Measurements from ENCODE around the gene PPP1R36. TPM values are rescaled to one million over a fixed set of nuclear protein-coding genes. Genes with fewer than 3 reads are reported as not detected.
A peak's percentile ranks its signal among the peaks of the same experiment; 100 is the strongest.

The PPP1R36 gene
- polyA plus RNA-seq, 2 of the 4 experiments (the other 2 are of a cell fraction), result 0.47 to 0.48 TPM

DNA sequence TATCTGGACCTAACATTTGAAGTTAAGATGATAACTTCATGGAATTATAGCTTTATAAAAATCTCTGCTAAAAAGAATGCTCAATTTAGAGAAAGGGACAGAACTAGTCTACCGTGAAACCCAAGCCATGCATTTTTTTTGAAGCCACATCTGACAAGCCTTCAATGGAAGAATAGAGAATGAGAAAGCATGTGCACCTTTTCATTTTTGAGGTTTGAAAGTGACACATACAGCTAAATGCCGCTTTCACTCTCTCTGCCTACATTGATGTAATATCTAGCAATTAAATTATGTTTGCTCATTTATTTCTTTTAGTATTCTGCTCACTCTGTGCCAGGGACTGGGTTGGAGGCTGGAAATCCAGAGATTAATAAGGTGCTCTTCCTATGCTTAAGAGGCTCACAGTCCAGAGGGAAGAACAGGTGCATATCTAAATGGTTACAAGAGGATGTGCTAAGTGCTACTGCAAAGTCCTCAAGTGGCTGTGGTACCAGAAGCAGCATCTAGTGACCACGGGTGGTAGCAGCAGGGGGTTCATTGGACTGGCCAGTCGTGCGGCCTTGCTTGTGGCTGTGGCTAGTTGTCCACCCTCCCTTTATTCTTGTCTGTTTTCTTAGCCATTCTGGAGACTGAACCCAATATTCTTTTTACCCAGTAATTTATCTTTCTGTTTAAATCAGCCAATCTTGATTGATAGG lies 60.4 kb downstream of the PPP1R36 start:
- FAIRE-seq (no peak), DNase-seq (ENCODE audit: low read depth in 1 of 2, low spot score in 1 of 2) (no peak)
- POLR2A ChIA-PET, result no interaction called here

DNA sequence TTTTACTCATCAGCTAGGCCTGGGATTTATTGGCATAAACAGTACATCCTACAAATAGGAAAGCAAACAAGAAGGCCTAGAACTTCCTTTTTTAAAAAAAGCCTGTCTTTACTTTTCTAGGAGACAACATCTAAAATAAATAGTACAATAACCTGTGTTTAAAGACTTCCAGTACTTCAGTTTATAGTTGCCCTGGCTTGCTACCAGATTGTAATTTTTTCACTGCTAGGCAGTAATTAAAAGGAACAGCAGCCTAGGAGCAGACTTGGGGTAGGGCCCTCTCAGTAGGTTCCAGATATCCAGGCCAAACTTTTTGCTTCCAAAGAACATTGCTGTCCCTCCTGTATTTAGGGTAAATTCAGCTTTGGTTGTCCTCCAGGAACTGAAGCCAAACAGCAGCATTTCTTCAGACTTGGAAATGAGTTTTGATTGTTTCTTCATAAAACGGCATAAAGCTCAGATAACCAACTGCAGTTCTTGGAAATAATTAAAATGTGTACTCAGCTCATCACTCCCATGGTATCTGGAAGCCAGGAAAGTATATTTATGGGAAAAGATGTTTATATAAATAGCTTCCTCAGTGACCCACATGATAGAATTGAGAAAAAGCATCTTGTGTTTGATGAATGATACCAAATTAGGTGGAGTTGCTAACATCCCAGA lies 61.7 kb downstream of the PPP1R36 start:
- ATAC-seq, result no peak
- H3K27ac ChIP-seq, result peak overlapping the region; percentile 46 to 76

More for the DNA sequence above, 60.4 kb downstream of the PPP1R36 start:
- no peak for TF ChIP-seq FOXS1 (CRISPR knock-in tag; IDR thresholded peaks at IDR 0.05)
- TF ChIP-seq ZSCAN20 (CRISPR knock-in tag; IDR thresholded peaks at IDR 0.05), result no peak
- TF ChIP-seq POLR2A (IDR thresholded peaks at IDR 0.05; ENCODE audit: low read length), result no peak
- no peak for TF ChIP-seq HOXB13 (CRISPR knock-in tag; IDR thresholded peaks at IDR 0.05; ENCODE audit: low read depth)
- no peak for TF ChIP-seq HOXB5 (CRISPR knock-in tag; IDR thresholded peaks at IDR 0.05)
- no peak for TF ChIP-seq FOSB (CRISPR knock-in tag; IDR thresholded peaks at IDR 0.05)
- TF ChIP-seq TP53 (CRISPR knock-in tag; IDR thresholded peaks at IDR 0.05), result no peak
- no peak for TF ChIP-seq HOXA7 (CRISPR knock-in tag; IDR thresholded peaks at IDR 0.05)
- TF ChIP-seq SMC3 (IDR thresholded peaks at IDR 0.05), result no peak
- no peak for TF ChIP-seq ZNF302 (CRISPR knock-in tag; IDR thresholded peaks at IDR 0.05)
- TF ChIP-seq HEYL (CRISPR knock-in tag; IDR thresholded peaks at IDR 0.05), result no peak
- Histone ChIP-seq H3K4me1 (peaks cover 21% of the 10 kb centered on the region), H3K4me2 (no peak overlapping the region), H3K4me3 (no peak overlapping the region), H3K27ac (peak overlapping the region in 1 of 2 experiments; percentile 7; a peak in 1 of 6 replicates), H3K9me3 (no peaks in the 10 kb centered on the region)
- CTCF ChIA-PET, result interaction anchor here (0.6 to 2.3 kb wide), 3 partner anchors 26 to 70 kb away, joined by 3 to 14 read pairs (median 3); partner anchors contain the start of gene HSPA2
- WGBS (ENCODE audit: missing lambda C conversion rate), result 92% methylated on average over 5 of the region's 5 CpGs
- ATAC-seq, result no peak

DNA sequence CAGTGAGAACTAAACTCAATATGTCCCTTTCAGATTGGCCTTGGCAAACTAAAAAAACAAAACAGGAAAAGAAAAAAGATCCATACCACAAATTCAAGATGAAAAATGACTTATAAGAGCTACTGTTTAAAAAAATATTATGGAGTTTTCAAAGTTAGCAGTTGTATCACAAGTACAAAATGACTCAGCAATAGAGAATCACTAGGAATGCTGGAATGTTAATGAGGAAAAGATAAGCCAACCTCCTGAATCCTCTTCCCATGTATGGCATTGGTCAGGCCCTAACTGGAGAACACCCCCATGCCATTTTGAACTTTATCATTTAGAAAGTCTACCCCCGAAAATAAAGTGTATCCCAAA lies 62.2 kb downstream of the PPP1R36 start:
- Histone ChIP-seq H3K4me2 (peak overlapping the region; percentile 30; the same call in 2 of the 3 replicates), H3K4me3 (no peak overlapping the region), H3K9me3 (no peaks in the 10 kb centered on the region), H3K4me1 (peaks cover 23% of the 10 kb centered on the region), H3K27ac (peak overlapping the region; percentile 46 to 76)
- DNase-seq (ENCODE audit: low read depth in 1 of 2, low spot score in 1 of 2) (peak; percentile 47 to 67), ATAC-seq (peak in 1 of 2 experiments; percentile 81; a peak in 3 of 6 replicates), FAIRE-seq (no peak)
- CTCF ChIA-PET, result interaction anchor here (0.7 to 2.6 kb wide), 5 partner anchors 12 to 72 kb away, joined by 3 to 11 read pairs (median 7); partner anchors contain the start of gene HSPA2
- POLR2A ChIA-PET, result interaction anchor here (1.6 to 3.0 kb wide), 2 partner anchors 17 to 72 kb away, joined by 4 to 15 read pairs; partner anchors contain the start of gene HSPA2
- 67% methylated on average over 1 of the region's 1 CpG for WGBS (ENCODE audit: missing lambda C conversion rate)
- TF ChIP-seq HOXB13 (CRISPR knock-in tag; IDR thresholded peaks at IDR 0.05; ENCODE audit: low read depth), result 0 out of 2 replicates have a peak, but pooled peaks have one; percentile 30
- TF ChIP-seq NFE2L2 (conservative IDR thresholded peaks at IDR 0.05; ENCODE audit: low read length), result peak; percentile 45; the same call in 1 of the 2 replicates
- peak; percentile 65 for TF ChIP-seq MAFK (IDR thresholded peaks at IDR 0.05; ENCODE audit: partially characterized antibody)
- no peak for TF ChIP-seq NR3C1 (IDR thresholded peaks at IDR 0.05)
- TF ChIP-seq HOXB5 (CRISPR knock-in tag; IDR thresholded peaks at IDR 0.05), result no peak
- no peak for TF ChIP-seq FOSL2 (IDR thresholded peaks at IDR 0.05)
- peak; percentile 50 for TF ChIP-seq FOSL2 (CRISPR knock-in tag; IDR thresholded peaks at IDR 0.05)

More for the DNA sequence above, 61.7 kb downstream of the PPP1R36 start:
- CTCF ChIA-PET, result interaction anchor here (0.7 to 2.6 kb wide), 5 partner anchors 11 to 71 kb away, joined by 3 to 11 read pairs (median 7); partner anchors contain the start of gene HSPA2
- WGBS (ENCODE audit: missing lambda C conversion rate), result 58% methylated on average over 1 of the region's 1 CpG
- H3K9me3 ChIP-seq, result no peaks in the 10 kb centered on the region
- H3K4me2 ChIP-seq, result peak overlapping the region; percentile 30; the same call in 2 of the 3 replicates
- H3K4me1 ChIP-seq, result peaks cover 23% of the 10 kb centered on the region
- POLR2A ChIA-PET, result interaction anchor here (1.6 to 3.0 kb wide), 2 partner anchors 18 to 71 kb away, joined by 4 to 15 read pairs; partner anchors contain the start of gene HSPA2
- DNase-seq (ENCODE audit: low read depth in 1 of 2, low spot score in 1 of 2), result no peak
- TF ChIP-seq NR3C1 (IDR thresholded peaks at IDR 0.05), result no peak
- peak; percentile 51; the same call in 1 of the 2 replicates for TF ChIP-seq GATA3 (IDR thresholded peaks at IDR 0.05; ENCODE audit: borderline replicate concordance)
- no peak overlapping the region for H3K4me3 ChIP-seq
- no peak for FAIRE-seq

DNA sequence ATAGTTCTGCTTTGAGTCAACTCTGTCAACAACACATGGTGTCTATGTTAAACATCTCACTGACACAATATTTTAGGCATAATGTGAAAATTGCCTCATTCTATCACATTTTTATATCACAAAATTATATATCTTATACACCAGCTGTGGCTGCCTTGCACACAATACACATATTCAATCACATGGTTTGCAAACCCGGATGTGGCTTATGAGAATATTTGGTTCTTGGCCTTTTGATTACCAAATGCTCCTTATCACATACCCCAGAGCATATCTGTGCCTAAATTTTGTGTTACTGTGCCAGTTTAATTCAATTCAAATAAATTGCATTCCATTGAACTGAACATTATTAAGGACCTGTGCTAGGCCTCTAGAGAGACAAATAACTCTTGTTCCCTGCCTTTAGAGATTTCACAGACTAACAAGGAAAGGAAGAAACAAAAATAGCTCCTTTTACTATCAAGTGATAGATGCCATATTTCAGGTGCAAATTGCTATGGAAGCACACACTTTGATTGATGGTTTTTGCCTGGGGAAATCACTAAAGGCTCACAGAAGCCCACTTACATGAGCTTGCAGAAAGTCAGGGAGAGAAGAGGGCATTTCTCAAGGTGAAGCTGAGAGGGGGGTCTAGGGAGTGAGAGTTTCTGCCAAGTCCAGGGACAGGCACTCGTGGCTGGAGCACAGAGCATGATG lies 63.4 kb downstream of the PPP1R36 start:
- H3K4me2 ChIP-seq, result no peak overlapping the region
- TF ChIP-seq, protein P1, sequence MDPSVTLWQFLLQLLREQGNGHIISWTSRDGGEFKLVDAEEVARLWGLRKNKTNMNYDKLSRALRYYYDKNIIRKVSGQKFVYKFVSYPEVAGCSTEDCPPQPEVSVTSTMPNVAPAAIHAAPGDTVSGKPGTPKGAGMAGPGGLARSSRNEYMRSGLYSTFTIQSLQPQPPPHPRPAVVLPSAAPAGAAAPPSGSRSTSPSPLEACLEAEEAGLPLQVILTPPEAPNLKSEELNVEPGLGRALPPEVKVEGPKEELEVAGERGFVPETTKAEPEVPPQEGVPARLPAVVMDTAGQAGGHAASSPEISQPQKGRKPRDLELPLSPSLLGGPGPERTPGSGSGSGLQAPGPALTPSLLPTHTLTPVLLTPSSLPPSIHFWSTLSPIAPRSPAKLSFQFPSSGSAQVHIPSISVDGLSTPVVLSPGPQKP (IDR thresholded peaks at IDR 0.05; ENCODE audit: low read depth, low read length), result no peak
- TF ChIP-seq POLR2A (IDR thresholded peaks at IDR 0.05; ENCODE audit: low read length) (no peak), RARB (CRISPR knock-in tag; IDR thresholded peaks at IDR 0.05) (no peak), EHMT2 (IDR thresholded peaks at IDR 0.05; ENCODE audit: low read depth) (no peak), HOXB5 (CRISPR knock-in tag; IDR thresholded peaks at IDR 0.05) (no peak), GATA3 (IDR thresholded peaks at IDR 0.05; ENCODE audit: borderline replicate concordance) (no peak), CBX8 (IDR thresholded peaks at IDR 0.05) (no peak)
- TF ChIP-seq, protein P2, sequence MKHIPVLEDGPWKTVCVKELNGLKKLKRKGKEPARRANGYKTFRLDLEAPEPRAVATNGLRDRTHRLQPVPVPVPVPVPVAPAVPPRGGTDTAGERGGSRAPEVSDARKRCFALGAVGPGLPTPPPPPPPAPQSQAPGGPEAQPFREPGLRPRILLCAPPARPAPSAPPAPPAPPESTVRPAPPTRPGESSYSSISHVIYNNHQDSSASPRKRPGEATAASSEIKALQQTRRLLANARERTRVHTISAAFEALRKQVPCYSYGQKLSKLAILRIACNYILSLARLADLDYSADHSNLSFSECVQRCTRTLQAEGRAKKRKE (CRISPR knock-in tag; IDR thresholded peaks at IDR 0.05; ENCODE audit: low read depth), result no peak
- ATAC-seq (no peak), FAIRE-seq (no peak), DNase-seq (ENCODE audit: low read depth in 1 of 2, low spot score in 1 of 2) (no peak)
- H3K27ac ChIP-seq, result peak overlapping the region in 1 of 2 experiments; percentile 76; a peak in 2 of 6 replicates
- POLR2A ChIA-PET, result interaction anchor here (3.0 kb wide), 1 partner anchor 73 kb away, joined by 15 read pairs; the partner anchor contains the start of gene HSPA2
- WGBS (ENCODE audit: missing lambda C conversion rate), result 78% methylated on average over 2 of the region's 2 CpGs
- H3K4me3 ChIP-seq, result no peak overlapping the region
- no peaks in the 10 kb centered on the region for H3K9me3 ChIP-seq
- H3K4me1 ChIP-seq, result peaks cover 23% of the 10 kb centered on the region
- CTCF ChIA-PET, result interaction anchor here (1.6 to 3.9 kb wide), 4 partner anchors 11 to 73 kb away, joined by 7 to 12 read pairs (median 10); partner anchors contain the start of gene HSPA2

All from A549 (cell line).